Esophagus mucosa (tissue), 1 donor: Measurements from ENCODE around the gene OR5H1. TPM values are rescaled to one million over a fixed set of nuclear protein-coding genes. Genes with fewer than 3 reads are reported as not detected.

Experiments used
- total RNA-seq: library from RNA; stranded (reverse); gene quantifications from one replicate; pipeline ENCODE4 v1.2.4, GENCODE V29; 2023
- donor health status: DM: yes; HTN: yes; CAD: no.

Gene OR5H1
- total RNA-seq, 1 donor from 2014 or later = not detected

Other genes with a start within 250 kb of the OR5H1 start
- 33.6 TPM for gene RIOX2, start 158.3 kb upstream of the OR5H1 start, total RNA-seq
- not detected for gene GABRR3, start 95.4 kb upstream of the OR5H1 start, total RNA-seq
- gene OR5AC2, start 43.5 kb upstream of the OR5H1 start, total RNA-seq = not detected
- gene OR5H14, start 16.8 kb downstream of the OR5H1 start, total RNA-seq = not detected
- not detected for gene OR5H15, start 36.0 kb downstream of the OR5H1 start, total RNA-seq
- not detected for gene OR5H6, start 133.5 kb downstream of the OR5H1 start, total RNA-seq
- gene OR5H2, start 151.8 kb downstream of the OR5H1 start, total RNA-seq = not detected
- not detected for gene OR5K4, start 223.1 kb downstream of the OR5H1 start, total RNA-seq